Measurements from ENCODE around the gene ULK4.

Gene ULK4

GRCh38 chr3:41331041-41331440, 630.9 kb downstream of the ULK4 start:
- DNase-seq, result no peak

- no peak for DNase-seq
Measured at GRCh38 chr3:41330465-41330864, 631.4 kb downstream of the ULK4 start.

GRCh38 chr3:41329881-41330280, 632.0 kb downstream of the ULK4 start:
- no peak for DNase-seq

- no peak for DNase-seq
Measured at GRCh38 chr3:41328926-41329325, 633.0 kb downstream of the ULK4 start.

GRCh38 chr3:41327718-41328117, 634.2 kb downstream of the ULK4 start:
- DNase-seq, result no peak

GRCh38 chr3:41324156-41324475, 637.8 kb downstream of the ULK4 start:
- no peak for DNase-seq

- no peak for DNase-seq
Measured at GRCh38 chr3:41323467-41324155, 638.3 kb downstream of the ULK4 start.

- DNase-seq, result no peak
Measured at GRCh38 chr3:41321642-41321980, 640.3 kb downstream of the ULK4 start.

GRCh38 chr3:41320953-41321641, 640.8 kb downstream of the ULK4 start:
- no peak for DNase-seq

- DNase-seq, result no peak
Measured at GRCh38 chr3:41318520-41318919, 643.4 kb downstream of the ULK4 start.

- no peak for DNase-seq
Measured at GRCh38 chr3:41317718-41318117, 644.2 kb downstream of the ULK4 start.

- DNase-seq, result no peak
Measured at GRCh38 chr3:41317298-41317697, 644.6 kb downstream of the ULK4 start.

- no peak for DNase-seq
Measured at GRCh38 chr3:41315126-41315525, 646.8 kb downstream of the ULK4 start.

GRCh38 chr3:41308119-41308518, 653.8 kb downstream of the ULK4 start:
- DNase-seq, result no peak

GRCh38 chr3:41307065-41307464, 654.8 kb downstream of the ULK4 start:
- no peak for DNase-seq

GRCh38 chr3:41304593-41304992, 657.3 kb downstream of the ULK4 start:
- DNase-seq, result no peak

- no peak for DNase-seq
Measured at GRCh38 chr3:41302295-41302694, 659.6 kb downstream of the ULK4 start.

GRCh38 chr3:41301548-41301947, 660.4 kb downstream of the ULK4 start:
- no peak for DNase-seq

- DNase-seq, result no peak
Measured at GRCh38 chr3:41299036-41299435, 662.9 kb downstream of the ULK4 start.

- no peak for DNase-seq
Measured at GRCh38 chr3:41297750-41298149, 664.2 kb downstream of the ULK4 start.

- DNase-seq, result no peak
Measured at GRCh38 chr3:41296556-41296955, 665.3 kb downstream of the ULK4 start.

GRCh38 chr3:41295740-41296139, 666.2 kb downstream of the ULK4 start:
- no peak for DNase-seq

- no peak for DNase-seq
Measured at GRCh38 chr3:41293169-41293681, 668.7 kb downstream of the ULK4 start.

- no peak for DNase-seq
Measured at GRCh38 chr3:41290736-41291135, 671.2 kb downstream of the ULK4 start.

GRCh38 chr3:41290306-41290705, 671.6 kb downstream of the ULK4 start:
- DNase-seq, result no peak
